Choroid plexus epithelial cell (primary cell): Measurements from ENCODE around the gene MPPED1.

Experiments
- DNase-seq: peaks from one replicate; pipeline ENCODE4 v3.0.0-alpha.2; 2010; ENCODE audit warnings: low read depth
- H3K4me3 ChIP-seq: 2 replicates; pipeline ENCODE4 v1.5.1; 2011; ENCODE audit warnings: low read depth, mild to moderate bottlenecking, control low read depth, low read length, moderate library complexity
- TF ChIP-seq, protein P1 (sequence below): conservative IDR thresholded peaks from 2 replicates; pipeline ENCODE4 v1.5.1; 2011; ENCODE audit warnings: low read depth, mild to moderate bottlenecking, control low read depth, inconsistent platforms, low read length, moderate library complexity

The MPPED1 gene

DNA sequence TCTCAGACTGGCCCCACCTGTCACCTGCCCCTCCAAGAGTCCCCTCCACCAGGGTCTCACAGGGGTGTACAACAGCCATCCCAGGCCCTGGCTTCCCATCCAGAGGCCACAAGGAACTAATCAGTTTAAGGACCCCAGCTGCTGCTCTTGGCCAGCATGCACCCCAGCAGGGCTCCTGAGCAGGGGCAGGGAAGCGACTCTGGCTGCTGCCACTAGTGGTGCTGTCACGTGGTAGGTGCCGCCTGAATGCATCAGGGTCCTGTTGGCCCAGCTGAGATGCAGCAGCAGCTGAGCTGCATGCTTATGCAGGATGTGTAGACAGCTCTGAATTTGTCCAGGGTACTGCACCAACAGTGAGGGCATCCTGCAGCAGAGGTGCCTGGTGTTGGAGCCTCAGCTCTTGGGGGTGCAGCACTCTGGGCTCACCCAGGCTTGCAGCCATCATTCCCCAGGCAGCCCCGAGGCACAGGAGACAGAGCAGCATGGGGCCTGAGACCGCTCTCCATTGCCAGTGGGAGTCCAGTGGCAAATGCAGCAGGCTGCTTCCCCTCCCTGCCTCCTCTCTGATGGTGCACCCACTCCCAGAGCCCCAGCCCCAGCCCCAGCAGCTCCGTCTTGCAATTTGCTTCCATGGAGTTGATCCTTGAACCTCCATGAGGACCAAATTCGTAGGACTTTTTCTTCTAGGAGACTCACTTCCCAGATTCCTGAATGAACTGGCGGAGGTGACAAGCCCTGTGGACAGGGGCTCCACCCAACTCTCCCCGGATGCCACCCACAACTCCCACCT is 98.7 kb downstream of the MPPED1 start:
- TF ChIP-seq, protein P1, sequence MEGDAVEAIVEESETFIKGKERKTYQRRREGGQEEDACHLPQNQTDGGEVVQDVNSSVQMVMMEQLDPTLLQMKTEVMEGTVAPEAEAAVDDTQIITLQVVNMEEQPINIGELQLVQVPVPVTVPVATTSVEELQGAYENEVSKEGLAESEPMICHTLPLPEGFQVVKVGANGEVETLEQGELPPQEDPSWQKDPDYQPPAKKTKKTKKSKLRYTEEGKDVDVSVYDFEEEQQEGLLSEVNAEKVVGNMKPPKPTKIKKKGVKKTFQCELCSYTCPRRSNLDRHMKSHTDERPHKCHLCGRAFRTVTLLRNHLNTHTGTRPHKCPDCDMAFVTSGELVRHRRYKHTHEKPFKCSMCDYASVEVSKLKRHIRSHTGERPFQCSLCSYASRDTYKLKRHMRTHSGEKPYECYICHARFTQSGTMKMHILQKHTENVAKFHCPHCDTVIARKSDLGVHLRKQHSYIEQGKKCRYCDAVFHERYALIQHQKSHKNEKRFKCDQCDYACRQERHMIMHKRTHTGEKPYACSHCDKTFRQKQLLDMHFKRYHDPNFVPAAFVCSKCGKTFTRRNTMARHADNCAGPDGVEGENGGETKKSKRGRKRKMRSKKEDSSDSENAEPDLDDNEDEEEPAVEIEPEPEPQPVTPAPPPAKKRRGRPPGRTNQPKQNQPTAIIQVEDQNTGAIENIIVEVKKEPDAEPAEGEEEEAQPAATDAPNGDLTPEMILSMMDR = no peak
- DNase-seq = no peak
- H3K4me3 ChIP-seq = no peak overlapping the region

DNA sequence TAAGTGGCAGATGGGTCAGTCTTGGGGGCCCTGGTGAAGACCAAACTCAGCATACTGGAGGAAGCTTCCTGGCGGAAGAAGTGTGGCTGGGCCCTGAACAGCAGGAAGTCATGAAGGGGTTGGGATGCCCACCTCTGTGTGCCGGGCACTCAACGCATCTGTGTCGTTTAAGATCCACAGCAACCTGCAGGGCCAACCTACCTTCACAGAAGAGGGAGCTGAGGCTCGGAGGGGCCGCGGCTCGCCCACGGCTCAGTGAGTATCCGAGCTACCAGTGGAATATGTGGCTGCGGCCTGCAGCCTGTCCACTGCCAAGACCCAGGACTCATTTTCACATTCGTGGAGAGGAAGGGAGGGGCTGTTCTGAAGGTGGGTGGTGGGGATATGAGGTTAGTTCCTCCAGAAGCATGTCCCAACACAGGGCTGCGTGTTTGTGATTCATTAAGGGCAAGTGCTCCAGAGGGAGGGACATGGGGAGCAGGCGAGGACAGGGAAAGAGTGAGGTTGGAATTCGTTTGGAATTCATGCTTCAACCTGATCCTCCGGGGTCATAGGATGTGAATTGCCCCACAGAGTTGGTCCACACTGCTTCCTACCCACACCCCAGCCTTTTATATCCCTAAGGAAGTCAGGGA is 99.6 kb downstream of the MPPED1 start:
- no peak for DNase-seq
- TF ChIP-seq, protein P1 = no peak
- no peak overlapping the region for H3K4me3 ChIP-seq

DNA sequence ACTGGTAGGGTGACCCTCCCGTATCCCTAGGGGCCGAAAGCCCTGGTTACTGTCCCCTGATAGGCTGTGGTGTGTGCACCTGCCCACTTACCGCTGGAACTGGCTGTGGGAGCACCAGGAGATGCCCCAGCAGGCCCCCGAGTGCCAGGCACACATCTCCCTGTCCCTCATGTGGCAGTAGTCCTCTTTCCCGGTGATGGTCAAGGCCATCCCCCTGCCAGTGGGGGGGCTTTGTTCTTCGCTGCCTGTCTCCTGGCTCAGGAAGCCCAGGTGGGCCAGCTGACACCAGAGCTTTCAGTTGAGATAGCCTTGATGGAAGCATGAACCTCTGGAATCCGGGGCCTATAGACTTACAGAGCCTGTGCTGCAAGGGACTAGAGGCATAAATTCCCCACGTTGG is 100.5 kb downstream of the MPPED1 start:
- TF ChIP-seq, protein P1 = no peak
- H3K4me3 ChIP-seq = no peak overlapping the region
- no peak for DNase-seq

DNA sequence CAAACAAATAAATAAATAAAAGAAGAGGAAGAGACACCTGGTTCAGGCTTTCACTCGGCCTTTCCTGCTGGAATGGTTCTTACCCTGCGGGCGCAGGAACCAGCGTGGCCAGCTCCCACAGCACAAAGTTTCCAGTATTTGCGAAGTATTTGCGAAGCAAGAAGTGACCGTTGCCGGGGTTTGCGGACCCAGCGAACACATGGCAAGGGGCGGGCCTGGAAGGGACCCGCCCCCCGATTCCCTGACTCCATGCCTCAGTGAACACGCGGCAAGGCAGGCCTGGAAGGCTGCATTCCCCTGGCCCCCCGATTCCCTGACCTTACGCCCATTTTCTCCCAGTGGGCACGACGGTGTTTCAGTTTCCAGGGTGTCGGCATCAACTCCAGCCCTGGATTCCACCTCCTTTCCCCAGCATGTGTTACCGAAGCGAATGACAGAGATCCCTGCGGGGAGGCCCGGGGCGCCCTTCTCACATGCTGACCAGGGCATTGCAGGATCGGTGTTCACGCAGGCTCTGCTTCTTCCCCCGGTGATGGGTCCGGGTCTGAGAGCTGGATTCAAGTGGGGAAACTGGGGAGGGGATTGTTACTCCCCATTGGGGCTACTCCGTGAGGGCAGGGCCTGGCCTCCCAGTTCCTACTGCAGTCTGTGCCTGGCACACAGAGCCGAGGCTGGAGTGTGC is 102.8 kb downstream of the MPPED1 start:
- no peak overlapping the region for H3K4me3 ChIP-seq
- DNase-seq = no peak
- TF ChIP-seq, protein P1 = no peak

DNA sequence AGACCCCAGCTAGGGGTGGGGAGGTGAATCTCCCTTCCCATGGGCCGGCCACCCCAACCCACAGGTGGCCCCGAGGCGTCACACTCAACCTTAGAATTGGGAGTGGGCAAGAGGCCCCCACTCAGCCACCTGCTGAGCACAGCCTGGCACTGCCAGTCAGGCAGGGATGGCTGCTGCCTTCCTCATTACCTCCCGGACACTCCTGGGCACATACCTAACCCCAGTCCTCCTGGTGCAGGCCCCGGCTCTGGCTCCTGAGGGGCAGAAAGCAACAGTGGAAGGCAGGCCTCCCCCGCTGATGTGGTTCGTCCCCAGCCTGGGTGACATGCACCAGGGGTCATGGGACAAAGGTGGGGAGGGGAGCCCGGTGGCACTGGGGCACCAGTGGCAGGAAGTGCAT is 103.6 kb downstream of the MPPED1 start:
- TF ChIP-seq, protein P1 = no peak
- no peak for DNase-seq
- H3K4me3 ChIP-seq = no peak overlapping the region

DNA sequence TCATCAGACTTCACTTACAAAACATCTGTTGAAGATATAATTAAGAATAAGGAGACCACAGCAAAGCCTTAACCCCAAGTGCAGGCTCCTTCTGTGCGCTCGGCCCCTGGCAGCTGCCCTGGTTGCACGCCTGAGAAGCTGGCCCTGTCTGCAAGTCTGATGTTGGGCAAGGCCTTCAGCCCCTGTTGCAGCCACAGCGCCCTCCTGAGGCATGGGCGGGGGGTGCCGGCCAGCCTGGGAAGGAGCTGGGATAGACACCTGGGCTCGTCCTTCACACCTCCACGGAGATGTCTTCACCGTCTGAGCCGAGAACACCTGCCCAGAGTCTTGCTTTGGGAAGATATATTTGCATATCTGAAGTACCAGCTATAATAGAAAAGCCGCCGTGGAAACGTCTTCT is 104.1 kb downstream of the MPPED1 start:
- DNase-seq = no peak
- TF ChIP-seq, protein P1 = no peak
- H3K4me3 ChIP-seq = no peak overlapping the region
